NOMO-1 (cell line): ENCODE results near the gene CHRNA3.
"Not testable (repeated sequence)": the region's sequence is repeated elsewhere in the genome, so short reads cannot be mapped to it uniquely, and the experiment has no call there.

Source experiments
- DNase-seq, 2 experiments: peaks; one replicate each; lab custom pipeline; 2025; ENCODE audit not compliant: unreplicated experiment in 2 of 2; lab: John Stamatoyannopoulos, UW

Gene CHRNA3

GRCh38 chr15:78564743-78565096 lies 56.1 kb downstream of the CHRNA3 start:
- no peak for DNase-seq

- no peak for DNase-seq
Measured at GRCh38 chr15:78563092-78563491, 57.7 kb downstream of the CHRNA3 start.

- DNase-seq: no peak
Measured at GRCh38 chr15:78561490-78561889, 59.3 kb downstream of the CHRNA3 start.

- not testable (repeated sequence) for DNase-seq
Measured at GRCh38 chr15:78560201-78560600, 60.6 kb downstream of the CHRNA3 start.

GRCh38 chr15:78552597-78552996 lies 68.2 kb downstream of the CHRNA3 start:
- no peak for DNase-seq

- no peak for DNase-seq
Measured at GRCh38 chr15:78551902-78552301, 68.9 kb downstream of the CHRNA3 start.

GRCh38 chr15:78550815-78551214 lies 70.0 kb downstream of the CHRNA3 start:
- DNase-seq: no peak

GRCh38 chr15:78550194-78550593 lies 70.6 kb downstream of the CHRNA3 start:
- no peak for DNase-seq
